IMR-90 (cell line): ENCODE results near the gene NHEJ1. TPM values are rescaled to one million over a fixed set of nuclear protein-coding genes. Genes with fewer than 3 reads are reported as not detected.

ENCODE experiments used
- ATAC-seq: fragments of 200-7000 bp; cut with Tn5 transposase; 2 replicates; pipeline ENCODE4 v1.9.1; 2020; ENCODE audit warnings: low read depth, mild to moderate bottlenecking, moderate library complexity
- BruUV-seq: library from RNA; stranded (reverse); fragments of 400-500 nt; replicated peaks from 2 replicates; lab custom pipeline; 2021; lab: Mats Ljungman, UMichigan
- CTCF ChIA-PET: fragments of 300-600 bp; formaldehyde crosslinking; extraction: SDS; loops from one replicate; lab custom pipeline; 2021; ENCODE audit warnings: antibody characterized with exemption; lab: Yijun Ruan, JAX
- POLR2A ChIA-PET: fragments of 300-600 bp; sonication (Branson Sonifier 250); formaldehyde crosslinking; loops from one replicate; lab custom pipeline; 2022; ENCODE audit warnings: antibody characterized with exemption; ENCODE audit not compliant: unreplicated experiment; lab: Charles Lee
- DNase-seq: peaks from one replicate; pipeline ENCODE4 v3.0.0; 2013
- H2AFZ ChIP-seq: replicated peaks from 2 replicates; pipeline ENCODE3; 2013; ENCODE audit warnings: low read length, mild to moderate bottlenecking; ENCODE audit not compliant: poor library complexity
- H2AK5ac ChIP-seq: 2 replicates; pipeline ENCODE4 v1.6.1; 2013; ENCODE audit warnings: low read depth, low read length, inconsistent platforms
- H2AK9ac ChIP-seq: replicated peaks from 2 replicates; pipeline ENCODE3; 2013; ENCODE audit warnings: mild to moderate bottlenecking, low read depth, low read length, moderate library complexity; ENCODE audit not compliant: poor library complexity
- H2BK120ac ChIP-seq: 2 replicates; pipeline ENCODE4 v1.6.1; 2013; ENCODE audit warnings: low read depth, low read length, inconsistent platforms
- H2BK15ac ChIP-seq: 3 replicates; pipeline ENCODE4 v1.6.1; 2013; ENCODE audit warnings: low read depth, low read length, inconsistent platforms
- H2BK20ac ChIP-seq: 2 replicates; pipeline ENCODE4 v1.6.1; 2013; ENCODE audit warnings: low read depth, mild to moderate bottlenecking, inconsistent platforms, low read length, moderate library complexity
- H2BK5ac ChIP-seq: 2 replicates; pipeline ENCODE4 v1.6.1; 2013; ENCODE audit warnings: mild to moderate bottlenecking, low read depth, low read length, inconsistent platforms; ENCODE audit not compliant: poor library complexity, severe bottlenecking
- H3K14ac ChIP-seq: replicated peaks from 2 replicates; pipeline ENCODE4 v1.6.1; 2013; ENCODE audit warnings: low read depth, low read length, inconsistent platforms
- H3K18ac ChIP-seq: 2 replicates; pipeline ENCODE4 v1.6.1; 2013; ENCODE audit warnings: low read depth, low read length, control low read depth
- H3K23ac ChIP-seq: 2 replicates; pipeline ENCODE4 v1.6.1; 2013; ENCODE audit warnings: low read depth, low read length, inconsistent platforms
- H3K27ac ChIP-seq: 2 replicates; pipeline ENCODE4 v1.5.1; 2013; ENCODE audit warnings: mild to moderate bottlenecking, control low read depth, low read length; ENCODE audit not compliant: insufficient read depth
- H3K27me3 ChIP-seq: 2 replicates; pipeline ENCODE4 v1.6.1; 2013; ENCODE audit warnings: low read length; ENCODE audit not compliant: control insufficient read depth, insufficient read depth
- H3K36me3 ChIP-seq: 2 replicates; pipeline ENCODE4 v1.6.1; 2013; ENCODE audit warnings: low read length, mixed read lengths; ENCODE audit not compliant: control insufficient read depth, insufficient read depth
- H3K4ac ChIP-seq: 2 replicates; pipeline ENCODE4 v1.6.1; 2013; ENCODE audit warnings: low read depth, low read length, inconsistent platforms
- H3K4me1 ChIP-seq: 2 replicates; pipeline ENCODE4 v1.6.1; 2013; ENCODE audit warnings: low read length, mixed read lengths; ENCODE audit not compliant: control insufficient read depth, insufficient read depth
- H3K4me2 ChIP-seq: 2 replicates; pipeline ENCODE4 v1.6.1; 2013; ENCODE audit warnings: low read depth, mild to moderate bottlenecking, control low read depth, low read length, moderate library complexity
- H3K4me3 ChIP-seq: 2 replicates; pipeline ENCODE4 v1.5.1; 2013; ENCODE audit warnings: low read depth, mild to moderate bottlenecking, control low read depth, low read length, moderate library complexity; ENCODE audit not compliant: insufficient read depth
- H3K56ac ChIP-seq: 2 replicates; pipeline ENCODE4 v1.6.1; 2013; ENCODE audit warnings: low read length, inconsistent platforms; ENCODE audit not compliant: insufficient read depth; ENCODE audit errors: extremely low read depth
- H3K79me1 ChIP-seq, 2 experiments: 2 replicates each; pipeline ENCODE4 v1.6.1; 2013; ENCODE audit warnings: low read length in 2 of 2, inconsistent platforms in 1 of 2, low read depth in 1 of 2
- H3K9ac ChIP-seq: 2 replicates; pipeline ENCODE4 v1.6.1; 2013; ENCODE audit warnings: low read depth, low read length, control low read depth
- H3K9me1 ChIP-seq: 2 replicates; pipeline ENCODE4 v1.6.1; 2013; ENCODE audit warnings: low read length, inconsistent platforms; ENCODE audit not compliant: insufficient read depth
- H3K9me3 ChIP-seq: 2 replicates; pipeline ENCODE4 v1.6.1; 2013; ENCODE audit warnings: low read length; ENCODE audit not compliant: control insufficient read depth, insufficient read depth
- H4K20me1 ChIP-seq: 2 replicates; pipeline ENCODE4 v1.6.1; 2013; ENCODE audit warnings: low read length, inconsistent platforms; ENCODE audit not compliant: insufficient read depth
- H4K5ac ChIP-seq: 2 replicates; pipeline ENCODE4 v1.6.1; 2013; ENCODE audit warnings: mild to moderate bottlenecking, low read depth, low read length, control low read depth
- H4K8ac ChIP-seq, 2 experiments: 2 replicates each; pipeline ENCODE4 v1.6.1; 2013; ENCODE audit warnings: low read depth in 2 of 2, low read length in 2 of 2, control low read depth in 1 of 2, inconsistent platforms in 1 of 2
- H4K91ac ChIP-seq: 2 replicates; pipeline ENCODE4 v1.6.1; 2013; ENCODE audit warnings: low read depth, low read length, inconsistent platforms; ENCODE audit not compliant: insufficient read depth
- FOS ChIP-seq: fragments of 150-350 bp; IDR thresholded peaks from 2 replicates; pipeline ENCODE4 v1.6.1; 2016; ENCODE audit warnings: low read depth, low read length
- MAFK ChIP-seq: IDR thresholded peaks from 2 replicates; pipeline ENCODE4 v1.6.1; 2012; ENCODE audit warnings: low read depth, low read length, improper control_type of control experiment
- NFE2L2 ChIP-seq: fragments of 150-350 bp; IDR thresholded peaks from 2 replicates; pipeline ENCODE4 v1.6.1; 2016; ENCODE audit warnings: low read depth, mild to moderate bottlenecking, low read length
- POLR2A ChIP-seq: IDR thresholded peaks from 2 replicates; pipeline ENCODE4 v1.6.1; 2012; ENCODE audit warnings: mild to moderate bottlenecking, low read depth, low read length
- RAD21 ChIP-seq: IDR thresholded peaks from 2 replicates; pipeline ENCODE4 v1.6.1; 2012; ENCODE audit warnings: low read length, improper control_type of control experiment
- RCOR1 ChIP-seq: IDR thresholded peaks from 2 replicates; pipeline ENCODE4 v1.6.1; 2012; ENCODE audit warnings: mild to moderate bottlenecking, low read length, improper control_type of control experiment; ENCODE audit not compliant: insufficient replicate concordance
- RFX5 ChIP-seq: IDR thresholded peaks from 2 replicates; pipeline ENCODE4 v1.8.0; 2012; ENCODE audit warnings: low read depth, mild to moderate bottlenecking, low read length, moderate library complexity
- SMC3 ChIP-seq: fragments of 150-350 bp; IDR thresholded peaks from 2 replicates; pipeline ENCODE4 v1.6.1; 2016; ENCODE audit warnings: low read depth, mild to moderate bottlenecking, antibody characterized with exemption, low read length, moderate library complexity
- WGBS, 2 experiments: methylation state at CpG; one replicate each; pipeline versions ENCODE4 v1.1.5 to v1.1.7; 2013; ENCODE audit warnings: missing lambda C conversion rate in 2 of 2; ENCODE audit not compliant: insufficient read length in 1 of 2; ENCODE audit errors: extremely low coverage in 2 of 2; 5-methylcytosine and 5-hydroxymethylcytosine counted together
- dilution Hi-C: fragments of 300-500 bp; cut with HindIII; formaldehyde crosslinking; loops from one replicate; pipeline ENCODE4 v1.14.3; 2018; ENCODE audit warnings: low sequenced_read_pairs; ENCODE audit not compliant: unreplicated experiment
- in situ Hi-C: fragments of 300-500 bp; cut with MboI; formaldehyde crosslinking; loops from 3 replicates; pipeline ENCODE4 v1.14.3; 2019; ENCODE audit warnings: low sequenced_read_pairs, inconsistent platforms, mixed read lengths
- intact Hi-C: fragments of 100-400 bp; cut with micrococcal nuclease; formaldehyde crosslinking; loops from 2 replicates; pipeline ENCODE4 v1.10.0; 2022
- polyA plus RNA-seq, 3 experiments: library from polyadenylated mRNA; depleted of rRNA; stranded (reverse); fragments of >200 nt; gene quantifications; 2 replicates each; pipeline ENCODE4 v1.2.3, GENCODE V29; 2012; ENCODE audit warnings: low replicate concordance in 1 of 3
- total RNA-seq: library from RNA; depleted of rRNA; stranded (reverse); fragments of >200 nt; gene quantifications from 2 replicates; pipeline ENCODE4 v1.2.3, GENCODE V29; 2012
- TF ChIP-seq, protein P1 (sequence below): conservative IDR thresholded peaks from 2 replicates; pipeline ENCODE4 v1.5.1; 2012; ENCODE audit warnings: mild to moderate bottlenecking, low read depth, low read length, improper control_type of control experiment
- TF ChIP-seq, protein P2 (sequence below): fragments of 150-350 bp; IDR thresholded peaks from 2 replicates; pipeline ENCODE4 v1.6.1; 2016; ENCODE audit warnings: low read depth, mild to moderate bottlenecking, low read length, moderate library complexity, borderline replicate concordance
- TF ChIP-seq, protein P3 (sequence below): fragments of 150-350 bp; IDR thresholded peaks from 2 replicates; pipeline ENCODE4 v1.6.1; 2017; ENCODE audit warnings: mild to moderate bottlenecking, antibody characterized with exemption, low read length, low read depth

The NHEJ1 gene
- total and polyA plus RNA-seq, 2 of the 4 experiments (the other 2 are of a cell fraction) = 12.5 to 23.1 TPM

DNA sequence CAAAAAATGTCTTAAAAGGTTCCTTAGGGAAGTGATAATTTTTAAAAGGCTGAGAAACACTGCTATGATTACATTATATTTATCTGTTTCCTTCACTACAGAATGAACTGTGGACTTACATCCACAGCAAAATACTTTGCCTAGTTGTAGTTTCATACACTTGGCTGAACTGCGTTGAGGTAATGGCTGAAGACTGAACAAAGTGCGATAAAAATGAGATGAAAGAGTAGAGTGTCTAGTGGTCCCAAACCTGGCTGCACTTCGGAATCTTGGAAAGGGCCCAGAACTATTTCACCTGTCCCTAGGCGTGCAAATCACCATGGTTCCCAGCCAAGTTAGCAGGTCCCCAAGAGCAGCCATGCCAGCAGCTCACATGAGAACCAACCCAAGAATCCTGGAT, 81.7 kb downstream of the NHEJ1 start:
- no peak overlapping the region for H4K91ac ChIP-seq
- DNase-seq (no peak), ATAC-seq (no peak)
- dilution Hi-C loops (no loop called here), intact Hi-C loops (no loop called here), in situ Hi-C loops (no loop called here)
- H3K9ac ChIP-seq = no peak overlapping the region
- H3K4me2 ChIP-seq = no peak overlapping the region
- POLR2A ChIA-PET = no interaction called here
- no peak overlapping the region for H2BK120ac ChIP-seq
- no peaks in the 10 kb centered on the region; the same call in none of the 2 replicates for H3K27me3 ChIP-seq
- H3K56ac ChIP-seq = no peak overlapping the region
- H4K8ac ChIP-seq = no peak overlapping the region
- CTCF ChIA-PET = interaction anchor here (0.7 kb wide), 1 partner anchor 21 kb away, joined by 3 read pairs; no protein-coding TSS in a partner anchor
- H2AK9ac ChIP-seq = no peak overlapping the region
- H3K79me1 ChIP-seq = no peaks in the 10 kb centered on the region
- no peak overlapping the region for H3K14ac ChIP-seq
- H3K18ac ChIP-seq = no peak overlapping the region
- H4K20me1 ChIP-seq = peaks cover 12% of the 10 kb centered on the region; the same call in 1 of the 2 replicates
- H3K4ac ChIP-seq = no peak overlapping the region
- H2AK5ac ChIP-seq = no peak overlapping the region
- BruUV-seq = no TSS peak
- H3K4me1 ChIP-seq = 0 out of 2 replicates have a peak, but pooled peaks cover 2% of the 10 kb centered on the region
- H3K36me3 ChIP-seq = peaks cover 11% of the 10 kb centered on the region
- H3K23ac ChIP-seq = no peak overlapping the region
- H2BK15ac ChIP-seq = no peak overlapping the region
- no peak overlapping the region for H4K5ac ChIP-seq
- H2AFZ ChIP-seq = no peak overlapping the region
- peaks cover 4% of the 10 kb centered on the region; the same call in 1 of the 2 replicates for H3K9me1 ChIP-seq
- H3K27ac ChIP-seq = no peak overlapping the region
- H3K4me3 ChIP-seq = no peak overlapping the region
- 100% methylated on average over 2 of the region's 4 CpGs; no CpG with 5 or more reads in 1 of the 2 experiments for WGBS, 2 experiments
- no peak overlapping the region for H2BK5ac ChIP-seq
- TF ChIP-seq, protein P1, sequence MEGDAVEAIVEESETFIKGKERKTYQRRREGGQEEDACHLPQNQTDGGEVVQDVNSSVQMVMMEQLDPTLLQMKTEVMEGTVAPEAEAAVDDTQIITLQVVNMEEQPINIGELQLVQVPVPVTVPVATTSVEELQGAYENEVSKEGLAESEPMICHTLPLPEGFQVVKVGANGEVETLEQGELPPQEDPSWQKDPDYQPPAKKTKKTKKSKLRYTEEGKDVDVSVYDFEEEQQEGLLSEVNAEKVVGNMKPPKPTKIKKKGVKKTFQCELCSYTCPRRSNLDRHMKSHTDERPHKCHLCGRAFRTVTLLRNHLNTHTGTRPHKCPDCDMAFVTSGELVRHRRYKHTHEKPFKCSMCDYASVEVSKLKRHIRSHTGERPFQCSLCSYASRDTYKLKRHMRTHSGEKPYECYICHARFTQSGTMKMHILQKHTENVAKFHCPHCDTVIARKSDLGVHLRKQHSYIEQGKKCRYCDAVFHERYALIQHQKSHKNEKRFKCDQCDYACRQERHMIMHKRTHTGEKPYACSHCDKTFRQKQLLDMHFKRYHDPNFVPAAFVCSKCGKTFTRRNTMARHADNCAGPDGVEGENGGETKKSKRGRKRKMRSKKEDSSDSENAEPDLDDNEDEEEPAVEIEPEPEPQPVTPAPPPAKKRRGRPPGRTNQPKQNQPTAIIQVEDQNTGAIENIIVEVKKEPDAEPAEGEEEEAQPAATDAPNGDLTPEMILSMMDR = no peak
- TF ChIP-seq, protein P2, sequence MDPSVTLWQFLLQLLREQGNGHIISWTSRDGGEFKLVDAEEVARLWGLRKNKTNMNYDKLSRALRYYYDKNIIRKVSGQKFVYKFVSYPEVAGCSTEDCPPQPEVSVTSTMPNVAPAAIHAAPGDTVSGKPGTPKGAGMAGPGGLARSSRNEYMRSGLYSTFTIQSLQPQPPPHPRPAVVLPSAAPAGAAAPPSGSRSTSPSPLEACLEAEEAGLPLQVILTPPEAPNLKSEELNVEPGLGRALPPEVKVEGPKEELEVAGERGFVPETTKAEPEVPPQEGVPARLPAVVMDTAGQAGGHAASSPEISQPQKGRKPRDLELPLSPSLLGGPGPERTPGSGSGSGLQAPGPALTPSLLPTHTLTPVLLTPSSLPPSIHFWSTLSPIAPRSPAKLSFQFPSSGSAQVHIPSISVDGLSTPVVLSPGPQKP = no peak
- no peak for TF ChIP-seq RCOR1
- no peak for TF ChIP-seq RFX5
- TF ChIP-seq, protein P3, sequence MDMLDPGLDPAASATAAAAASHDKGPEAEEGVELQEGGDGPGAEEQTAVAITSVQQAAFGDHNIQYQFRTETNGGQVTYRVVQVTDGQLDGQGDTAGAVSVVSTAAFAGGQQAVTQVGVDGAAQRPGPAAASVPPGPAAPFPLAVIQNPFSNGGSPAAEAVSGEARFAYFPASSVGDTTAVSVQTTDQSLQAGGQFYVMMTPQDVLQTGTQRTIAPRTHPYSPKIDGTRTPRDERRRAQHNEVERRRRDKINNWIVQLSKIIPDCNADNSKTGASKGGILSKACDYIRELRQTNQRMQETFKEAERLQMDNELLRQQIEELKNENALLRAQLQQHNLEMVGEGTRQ = no peak
- no peak for TF ChIP-seq RAD21
- TF ChIP-seq FOS = no peak
- no peak for TF ChIP-seq MAFK
- no peak for TF ChIP-seq SMC3
- no peak for TF ChIP-seq POLR2A
- no peak for TF ChIP-seq NFE2L2
- no peak overlapping the region for H2BK20ac ChIP-seq
- H3K9me3 ChIP-seq = no peaks in the 10 kb centered on the region
